Measurements from ENCODE around the gene ACOT8. TPM values are rescaled to one million over a fixed set of nuclear protein-coding genes. Genes with fewer than 3 reads are reported as not detected.

ACOT8 gene
- total RNA-seq (2021; fragmentation: NEBNext Ultra II Directional; extraction: Animal tissue kit (Norgen Biotek cat#: 25700)) (37.3 and 37.6 TPM in 2 replicates), polyA plus RNA-seq (2011; rRNA removed) (88.8 and 127 TPM in 2 replicates), polyA minus RNA-seq (2011; rRNA and poly(A)+ RNA removed) (31.6 and 39.7 TPM in 2 replicates)
- 101 TPM for polyA plus RNA-seq (2011; cell fraction: cytosol; rRNA removed)
- 83.1 TPM for polyA plus RNA-seq (2011; cell fraction: nucleus; rRNA removed)
- 28.5 to 43.1 TPM (median 40.4 TPM) in 4 replicates for polyA plus RNA-seq (2012, experiment 1 of 2)
- polyA plus RNA-seq (2012, experiment 2 of 2) = 56.9 TPM
- polyA plus RNA-seq (2013, experiment 1 of 2) = 24.6 TPM
- polyA plus RNA-seq (2013, experiment 2 of 2) = 25.6 TPM
- polyA minus RNA-seq (2011; cell fraction: cytosol; rRNA and poly(A)+ RNA removed) = 25.0 TPM
- polyA minus RNA-seq (2011; cell fraction: nucleus; rRNA and poly(A)+ RNA removed) = 48.3 TPM
- long read RNA-seq, experiment 1, transcript ACOT8-201 (6 exons, 1,168 nt) = major isoform, 23 of 38 reads
- long read RNA-seq, experiment 1, partial matches to known transcripts = 10 of 38 reads
- long read RNA-seq, experiment 1, other reads (novel, unspliced or antisense) = 1 of 38 reads
- long read RNA-seq, experiment 2, transcript ACOT8-211 (5 exons, 1,013 nt) = minor isoform, 15 of 68 reads
- long read RNA-seq, experiment 2, transcript ACOT8-201 (6 exons, 1,168 nt) = major isoform, 40 of 68 reads
- long read RNA-seq, experiment 2, partial matches to known transcripts = 2 of 68 reads
- long read RNA-seq, experiment 2, other reads (novel, unspliced or antisense) = 7 of 68 reads

DNA sequence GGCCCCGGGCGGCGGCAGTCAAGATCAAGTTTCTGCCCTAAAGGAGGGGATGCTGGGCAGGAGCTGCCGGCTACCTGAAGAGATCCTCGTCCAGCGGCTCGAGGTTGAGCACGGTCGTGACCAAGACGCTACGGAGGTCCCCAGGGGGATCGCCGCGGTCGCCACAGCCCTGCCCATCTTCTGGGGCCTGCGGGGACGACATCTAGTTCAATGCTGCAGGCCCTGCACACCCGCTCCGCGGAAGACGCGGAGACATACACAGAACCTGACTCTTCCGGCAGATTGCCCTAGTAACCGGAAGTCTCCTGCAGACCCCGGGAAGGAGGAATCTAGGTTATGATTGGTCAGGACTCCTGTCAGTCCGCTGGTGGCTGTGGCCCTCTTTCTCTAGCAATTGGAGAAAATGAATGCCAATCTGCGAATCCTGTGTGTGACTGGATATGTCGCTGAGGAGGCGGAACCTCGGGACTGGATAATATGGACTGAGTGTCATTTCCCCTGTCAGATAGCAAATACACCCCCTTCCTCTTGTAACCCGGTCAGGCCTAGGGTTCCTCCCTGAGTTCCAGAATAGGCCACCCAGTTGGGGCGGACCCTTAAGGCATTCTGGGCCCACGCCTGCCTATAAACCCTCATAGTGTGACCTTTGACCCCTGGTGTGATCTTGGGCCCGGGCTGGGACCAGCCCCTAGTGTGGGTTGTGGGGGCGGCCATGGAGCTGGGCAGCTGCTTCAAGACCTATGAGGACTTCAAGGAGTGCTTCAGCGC, at the start of gene ACOT8, which contains the start of gene ZSWIM3:
ACOT8 (minus strand) TSS at position 279 of the 768 bp plus-strand sequence; CDS start at position 202, 77 bp downstream.
ZSWIM3 (plus strand) TSS at position 501 of the 768 bp plus-strand sequence; CDS start at position 713, 212 bp downstream.
- 3% methylated on average over 36 of the region's 36 CpGs; no CpG with 5 or more reads in 1 of the 2 experiments for WGBS, 2 experiments (ENCODE audit: extremely low coverage in 1 of 2, insufficient coverage in 1 of 2, insufficient read length in 1 of 2, insufficient replicate concordance in 2 of 2, low coverage in 1 of 2, low lambda C conversion rate in 2 of 2, missing lambda C conversion rate in 1 of 2)
- TF ChIP-seq CHD1 (IDR thresholded peaks at IDR 0.05; ENCODE audit: low read depth, low read length) = no peak
- TF ChIP-seq PHF8 (conservative IDR thresholded peaks at IDR 0.05; ENCODE audit: low read depth, low read length) = peak; percentile 54; the same call in 1 of the 2 replicates
- no peak for TF ChIP-seq MAFK (IDR thresholded peaks at IDR 0.05; ENCODE audit: low read depth, low read length)
- peak in 1 of 2 experiments; percentile 40; a peak in 1 of 4 replicates for TF ChIP-seq HDAC2 (IDR thresholded peaks at IDR 0.05; ENCODE audit: borderline replicate concordance in 1 of 2, low read depth in 2 of 2, low read length in 2 of 2)
- TF ChIP-seq, protein P1, sequence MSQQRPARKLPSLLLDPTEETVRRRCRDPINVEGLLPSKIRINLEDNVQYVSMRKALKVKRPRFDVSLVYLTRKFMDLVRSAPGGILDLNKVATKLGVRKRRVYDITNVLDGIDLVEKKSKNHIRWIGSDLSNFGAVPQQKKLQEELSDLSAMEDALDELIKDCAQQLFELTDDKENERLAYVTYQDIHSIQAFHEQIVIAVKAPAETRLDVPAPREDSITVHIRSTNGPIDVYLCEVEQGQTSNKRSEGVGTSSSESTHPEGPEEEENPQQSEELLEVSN (IDR thresholded peaks at IDR 0.05) = no peak
- peak; percentile 79 for TF ChIP-seq TAF1 (IDR thresholded peaks at IDR 0.05; ENCODE audit: low read depth, low read length)

More for the DNA sequence above, at the start of gene ACOT8, which contains the start of gene ZSWIM3:
- H2BK120ac ChIP-seq (replicated peaks; ENCODE audit: low read depth, low read length) = no peak within 1 kb of the TSS
- no peaks in the 10 kb centered on the region for H3K27me3 ChIP-seq (replicated peaks in 1 of 4; ENCODE audit: control insufficient read depth in 3 of 4, extremely low read depth in 1 of 4, insufficient read depth in 3 of 4, low read length in 3 of 4)
- no peak within 1 kb of the TSS for H3K14ac ChIP-seq (ENCODE audit: insufficient read length)
- H3K4me2 ChIP-seq (ENCODE audit: insufficient read depth in 1 of 2, low read depth in 2 of 2, low read length in 2 of 2) = peak within 1 kb of the TSS; percentile 74 to 88
- H4K20me1 ChIP-seq (replicated peaks in 1 of 2; ENCODE audit: control insufficient read depth in 1 of 2, insufficient read depth in 2 of 2, low read length in 2 of 2) = no peaks in the 10 kb centered on the region
- H2BK15ac ChIP-seq (ENCODE audit: low read length) = 0 out of 2 replicates have a peak within 1 kb of the TSS, but pooled peaks have one; percentile 23
- H3K4ac ChIP-seq (replicated peaks; ENCODE audit: insufficient read length, low read depth, low read length) = no peak within 1 kb of the TSS
- no peaks in the 10 kb centered on the region; the same call in 1 of the 2 replicates for H3K79me1 ChIP-seq (ENCODE audit: low read depth, low read length)
- H3K9ac ChIP-seq (replicated peaks in 1 of 4; ENCODE audit: extremely low read depth in 1 of 4, low read depth in 3 of 4, low read length in 3 of 4) = peak within 1 kb of the TSS; percentile 43 to 75 (median 52); a peak in 6 of 7 replicates
- no peak within 1 kb of the TSS for H2AK5ac ChIP-seq (ENCODE audit: low read depth, low read length)
- H3K4me1 ChIP-seq (replicated peaks in 1 of 4; ENCODE audit: control insufficient read depth in 3 of 4, insufficient read depth in 4 of 4, low read length in 3 of 4) = peaks cover 10 to 16% (median 13%) of the 10 kb centered on the region in 4 experiments
- peaks cover 0 to 22% of the 10 kb centered on the region in 2 experiments; a peak in 2 of 4 replicates for H3K79me2 ChIP-seq (ENCODE audit: control insufficient read depth in 1 of 2, insufficient read depth in 2 of 2, low read length in 2 of 2)
- no peaks in the 10 kb centered on the region for H3K9me3 ChIP-seq (ENCODE audit: insufficient read depth in 2 of 2, low read depth in 1 of 2, low read length in 1 of 2)
- peak within 1 kb of the TSS; percentile 22 for H4K91ac ChIP-seq (replicated peaks; ENCODE audit: insufficient read length, low read length)
- peaks cover 0 to 6% (median 0%) of the 10 kb centered on the region in 4 experiments; a peak in 1 of 8 replicates for H3K36me3 ChIP-seq (ENCODE audit: control insufficient read depth in 2 of 4, insufficient read depth in 4 of 4, low read length in 3 of 4)
- peak within 1 kb of the TSS; percentile 49; the same call in 1 of the 2 replicates for H3K27ac ChIP-seq (ENCODE audit: low read depth, low read length)
- peak within 1 kb of the TSS; percentile 75 for H4K8ac ChIP-seq (ENCODE audit: extremely low read depth, insufficient read depth, low read length)
- ChIA-PET POLR2A (ENCODE audit: partially characterized antibody) (interaction anchor here (0.5 to 9.9 kb wide), 20 partner anchors 9 to 231 kb away, joined by 3 to 178 read pairs (median 5); partner anchors contain the start of genes NEURL2, PCIF1, PLTP and SNX21), CTCF (ENCODE audit: partially characterized antibody) (interaction anchor here (1.0 to 1.7 kb wide), 4 partner anchors 32 to 58 kb away, joined by 3 to 4 read pairs (median 4); no protein-coding TSS in a partner anchor)
- no peak within 1 kb of the TSS for H2BK20ac ChIP-seq (ENCODE audit: low read length)
- H2BK12ac ChIP-seq (ENCODE audit: low read depth, low read length) = peak within 1 kb of the TSS; percentile 83; the same call in 1 of the 2 replicates
- H3K23me2 ChIP-seq (ENCODE audit: low read depth, low read length) = peaks cover 8% of the 10 kb centered on the region; the same call in 1 of the 2 replicates
- H2AFZ ChIP-seq (ENCODE audit: low read length) = peak within 1 kb of the TSS; percentile 54
- FAIRE-seq (peak; percentile 73), DNase-seq (ENCODE audit: low read depth in 1 of 2, low spot score in 2 of 2) (peak; percentile 90 to 96)
- H2BK5ac ChIP-seq (ENCODE audit: low read depth, low read length) = peak within 1 kb of the TSS; percentile 89
- H3K4me3 ChIP-seq (ENCODE audit: extremely low read depth in 1 of 4, insufficient read depth in 2 of 4, low read depth in 3 of 4, low read length in 4 of 4) = peak within 1 kb of the TSS; percentile 69 to 94 (median 77)
- peak within 1 kb of the TSS; percentile 21 for H3K56ac ChIP-seq (replicated peaks; ENCODE audit: insufficient read length, low read depth, low read length)
- H4K5ac ChIP-seq (ENCODE audit: insufficient read length, low read depth, low read length) = peak within 1 kb of the TSS; percentile 49
- H3K18ac ChIP-seq (ENCODE audit: extremely low read depth, low read length) = peak within 1 kb of the TSS; percentile 78
- no peak within 1 kb of the TSS for H3K23ac ChIP-seq (ENCODE audit: insufficient read length)

All from H1 (cell line).